Erythroblast (primary cell): ENCODE measurements around the gene SLC1A3.

Experiments used
- GATA1 ChIP-seq: IDR thresholded peaks from 2 replicates; pipeline ENCODE4 v1.6.1; 2011; ENCODE audit warnings: low read depth, mild to moderate bottlenecking, control low read depth, low read length, moderate library complexity
- POLR2A ChIP-seq: IDR thresholded peaks from 2 replicates; pipeline ENCODE4 v1.6.1; 2011; ENCODE audit warnings: mild to moderate bottlenecking, low read length

DNA sequence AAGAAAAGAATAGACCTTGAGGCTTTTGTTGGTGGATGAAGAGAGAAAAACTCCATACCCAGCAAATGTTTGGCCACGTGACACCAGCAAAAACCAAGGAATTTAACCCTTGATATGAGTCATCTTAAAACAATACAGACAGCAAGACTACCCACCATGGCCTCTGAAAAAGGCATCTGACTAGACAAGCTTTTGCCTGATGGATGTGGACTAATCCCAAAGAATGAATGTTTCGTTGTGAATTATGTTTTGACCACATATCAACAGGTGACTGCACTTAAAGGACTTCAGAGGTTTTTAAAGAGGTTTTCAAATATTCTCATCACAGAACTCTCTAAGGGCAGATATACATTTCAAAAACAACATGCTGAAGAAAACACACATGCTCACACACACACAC lies 33.0 kb upstream of the SLC1A3 start:
- no peak for TF ChIP-seq POLR2A
- TF ChIP-seq GATA1 = no peak
